ENCODE measurements around the gene ATP5MC3. TPM values are rescaled to one million over a fixed set of nuclear protein-coding genes. Genes with fewer than 3 reads are reported as not detected.

ATP5MC3 gene
- total and polyA plus RNA-seq, 2 of the 13 experiments (the other 11 are each of a cell fraction or from before 2014, with no cell fraction given) = 676 to 1,007 TPM

GRCh38 chr2:175167792-175168563, 13.5 kb downstream of the ATP5MC3 start, which contains the start of gene ATF2 (continued):
- peak; percentile 93 for TF ChIP-seq HOMEZ (CRISPR knock-in tag; IDR thresholded peaks at IDR 0.05; ENCODE audit: low read depth)
- no peak for TF ChIP-seq ZFP36 (IDR thresholded peaks at IDR 0.05; ENCODE audit: borderline replicate concordance, low read depth, low read length, partially characterized antibody)
- no peak for TF ChIP-seq ZNF17 (CRISPR knock-in tag; IDR thresholded peaks at IDR 0.05)
- peak; percentile 23; the same call in 1 of the 2 replicates for TF ChIP-seq HMGXB3 (CRISPR knock-in tag; IDR thresholded peaks at IDR 0.05; ENCODE audit: borderline replicate concordance)
- TF ChIP-seq ZNF503 (CRISPR knock-in tag; IDR thresholded peaks at IDR 0.05) = peak; percentile 71; the same call in 1 of the 2 replicates
- TF ChIP-seq CAMTA2 (CRISPR knock-in tag; IDR thresholded peaks at IDR 0.05; ENCODE audit: borderline replicate concordance) = peak; percentile 58; the same call in 1 of the 2 replicates
- peak; percentile 85 for TF ChIP-seq ZNF430 (CRISPR knock-in tag; IDR thresholded peaks at IDR 0.05)
- peak; percentile 76 for TF ChIP-seq ZNF883 (CRISPR knock-in tag; IDR thresholded peaks at IDR 0.05; ENCODE audit: not compliant biosample characterization)
- TF ChIP-seq, protein P1, sequence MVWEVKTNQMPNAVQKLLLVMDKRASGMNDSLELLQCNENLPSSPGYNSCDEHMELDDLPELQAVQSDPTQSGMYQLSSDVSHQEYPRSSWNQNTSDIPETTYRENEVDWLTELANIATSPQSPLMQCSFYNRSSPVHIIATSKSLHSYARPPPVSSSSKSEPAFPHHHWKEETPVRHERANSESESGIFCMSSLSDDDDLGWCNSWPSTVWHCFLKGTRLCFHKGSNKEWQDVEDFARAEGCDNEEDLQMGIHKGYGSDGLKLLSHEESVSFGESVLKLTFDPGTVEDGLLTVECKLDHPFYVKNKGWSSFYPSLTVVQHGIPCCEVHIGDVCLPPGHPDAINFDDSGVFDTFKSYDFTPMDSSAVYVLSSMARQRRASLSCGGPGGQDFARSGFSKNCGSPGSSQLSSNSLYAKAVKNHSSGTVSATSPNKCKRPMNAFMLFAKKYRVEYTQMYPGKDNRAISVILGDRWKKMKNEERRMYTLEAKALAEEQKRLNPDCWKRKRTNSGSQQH (CRISPR knock-in tag; IDR thresholded peaks at IDR 0.05; ENCODE audit: low read depth) = no peak; the same call in 1 of the 2 replicates
- no peak; the same call in 1 of the 2 replicates for TF ChIP-seq ZNF629 (CRISPR knock-in tag; conservative IDR thresholded peaks at IDR 0.05)
- 0 out of 2 replicates have a peak, but pooled peaks have one; percentile 69 for TF ChIP-seq ZBTB42 (CRISPR knock-in tag; IDR thresholded peaks at IDR 0.05)
- TF ChIP-seq ZFP82 (CRISPR knock-in tag; IDR thresholded peaks at IDR 0.05; ENCODE audit: borderline replicate concordance) = no peak; the same call in 1 of the 2 replicates
- no peak for TF ChIP-seq ZSCAN12 (CRISPR knock-in tag; IDR thresholded peaks at IDR 0.05)
